Calu3 (cell line): ENCODE results near the gene CIB2. TPM values are rescaled to one million over a fixed set of nuclear protein-coding genes. Genes with fewer than 3 reads are reported as not detected.

Experiments used
- Bru-seq: library from RNA; stranded (reverse); fragments of 400-500 nt; gene quantifications from one replicate; lab custom pipeline; 2021; lab: Mats Ljungman, UMichigan
- BruChase-seq, 2 experiments: library from RNA; stranded (reverse); fragments of 400-500 nt; gene quantifications; one replicate each; lab custom pipeline; 2021; lab: Mats Ljungman, UMichigan
- BruUV-seq: library from RNA; stranded (reverse); fragments of 400-500 nt; replicated peaks from 2 replicates; lab custom pipeline; 2021; lab: Mats Ljungman, UMichigan
- CTCF ChIA-PET: fragments of 300-600 bp; sonication (Branson Sonifier 250); formaldehyde crosslinking; loops from one replicate; lab custom pipeline; 2022; ENCODE audit warnings: antibody characterized with exemption; lab: Charles Lee
- DNase-seq: peaks from one replicate; pipeline ENCODE4 v3.0.0; 2022
- H3K27ac Mint-ChIP-seq: one replicate; pipeline ENCODE4 v1.8.0; 2022; ENCODE audit warnings: mixed read lengths; ENCODE audit not compliant: unreplicated experiment
- H3K27me3 Mint-ChIP-seq: one replicate; pipeline ENCODE4 v1.8.0; 2022; ENCODE audit warnings: mixed read lengths; ENCODE audit not compliant: unreplicated experiment
- H3K36me3 Mint-ChIP-seq: one replicate; pipeline ENCODE4 v1.8.0; 2022; ENCODE audit warnings: mild to moderate bottlenecking, moderate library complexity, mixed read lengths; ENCODE audit not compliant: insufficient read depth, unreplicated experiment
- H3K4me1 Mint-ChIP-seq: one replicate; pipeline ENCODE4 v1.8.0; 2022; ENCODE audit warnings: mild to moderate bottlenecking, low read depth, mixed read lengths; ENCODE audit not compliant: unreplicated experiment
- H3K4me3 Mint-ChIP-seq: one replicate; pipeline ENCODE4 v1.8.0; 2022; ENCODE audit warnings: mild to moderate bottlenecking, low read depth, moderate library complexity, mixed read lengths; ENCODE audit not compliant: unreplicated experiment
- H3K9me3 Mint-ChIP-seq: one replicate; pipeline ENCODE4 v1.8.0; 2022; ENCODE audit warnings: low read depth, mixed read lengths; ENCODE audit not compliant: unreplicated experiment
- CTCF ChIP-seq: fragments of 200-600 bp; IDR thresholded peaks from one replicate; pipeline ENCODE4 v1.8.0; 2022; ENCODE audit warnings: antibody characterized with exemption; ENCODE audit not compliant: unreplicated experiment
- intact Hi-C: fragments of 100-400 bp; cut with micrococcal nuclease; formaldehyde crosslinking; loops from one replicate; pipeline ENCODE4 v1.10.0; 2022; ENCODE audit not compliant: unreplicated experiment
- long read RNA-seq: library from polyadenylated mRNA; stranded (forward); transcript quantifications from one replicate; pipeline ENCODE4 v2.0.0, GENCODE V29; 2022
- total RNA-seq: library from RNA; stranded (reverse); gene quantifications from 2 replicates; pipeline ENCODE4 v1.2.3, GENCODE V29; 2022

Gene CIB2
- 15.1 and 15.7 TPM in 2 replicates for total RNA-seq
- Bru-seq, nascent RNA, result percentile 44 among the genes with signal in this experiment
- percentile 38 among the genes with signal in this experiment for BruChase-seq, experiment 1, labeled RNA remaining after a 6-hour chase
- BruChase-seq, experiment 2, labeled RNA remaining after a 2-hour chase, result percentile 33 among the genes with signal in this experiment
- long read RNA-seq, transcript CIB2-201 (6 exons, 1,598 nt), result major isoform, 9 of 18 reads
- long read RNA-seq, partial matches to known transcripts, result 0 of 18 reads
- long read RNA-seq, other reads (novel, unspliced or antisense), result 7 of 18 reads

DNA sequence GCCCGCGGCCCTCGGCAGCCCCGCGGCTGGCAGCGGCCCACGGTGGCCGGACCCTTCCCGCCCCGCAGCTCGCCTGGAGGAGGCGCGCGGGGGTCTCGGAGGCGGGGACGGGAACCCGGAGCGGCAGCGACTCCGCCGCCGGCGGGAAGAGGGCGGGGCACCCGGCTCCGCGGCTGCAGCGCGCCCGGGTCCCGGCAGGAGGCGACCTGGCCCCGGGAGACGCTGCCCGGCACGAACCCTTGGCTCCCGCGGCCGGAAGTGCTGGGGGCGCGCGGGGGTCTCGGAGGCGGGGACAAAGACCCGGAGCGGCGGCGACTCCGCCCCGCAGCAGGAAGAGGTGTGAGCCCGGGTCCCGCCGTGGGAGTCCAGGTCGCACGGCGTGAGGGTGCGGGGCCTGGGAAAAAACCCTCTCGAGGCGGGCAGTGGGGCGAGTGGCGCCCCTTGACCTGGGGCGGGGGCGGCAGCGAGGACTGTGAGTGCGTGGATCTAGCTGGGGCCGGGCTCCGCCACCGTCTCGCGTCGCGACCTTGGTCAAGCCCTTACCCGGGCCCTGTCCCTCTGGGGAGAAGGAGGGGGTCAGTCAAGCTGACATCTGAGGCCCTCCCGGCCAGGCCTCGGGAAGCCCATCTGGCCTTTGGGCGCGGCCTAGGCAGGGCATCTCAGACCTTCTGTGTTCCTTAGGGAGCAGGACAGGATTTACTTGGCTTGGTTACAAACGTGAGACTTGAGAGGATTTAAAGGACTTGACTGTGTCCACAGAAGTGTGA, at the start of gene CIB2:
Gene CIB2 (minus strand): TSS at position 151 of the 767 bp plus-strand sequence. CDS start 230 bp downstream, outside the sequence.
- CTCF ChIA-PET, result interaction anchor here (0.6 to 2.1 kb wide), 8 partner anchors 16 to 121 kb away, joined by 3 to 10 read pairs (median 4); no protein-coding TSS in a partner anchor
- H3K9me3 Mint-ChIP-seq, result no peaks in the 10 kb centered on the region
- peak; percentile 90 for DNase-seq
- no peaks in the 10 kb centered on the region for H3K27me3 Mint-ChIP-seq
- H3K4me3 Mint-ChIP-seq, result peak within 1 kb of the TSS; percentile 75
- peaks cover 36% of the 10 kb centered on the region for H3K4me1 Mint-ChIP-seq
- peak within 1 kb of the TSS; percentile 76 for H3K27ac Mint-ChIP-seq
- TSS peak; percentile 62 for BruUV-seq
- intact Hi-C loops, result loop anchor here (5.0 kb wide), 2 partner anchors 46 to 111 kb away; no protein-coding TSS in a partner anchor
- peaks cover 28% of the 10 kb centered on the region for H3K36me3 Mint-ChIP-seq
- peak; percentile 88 for TF ChIP-seq CTCF

DNA sequence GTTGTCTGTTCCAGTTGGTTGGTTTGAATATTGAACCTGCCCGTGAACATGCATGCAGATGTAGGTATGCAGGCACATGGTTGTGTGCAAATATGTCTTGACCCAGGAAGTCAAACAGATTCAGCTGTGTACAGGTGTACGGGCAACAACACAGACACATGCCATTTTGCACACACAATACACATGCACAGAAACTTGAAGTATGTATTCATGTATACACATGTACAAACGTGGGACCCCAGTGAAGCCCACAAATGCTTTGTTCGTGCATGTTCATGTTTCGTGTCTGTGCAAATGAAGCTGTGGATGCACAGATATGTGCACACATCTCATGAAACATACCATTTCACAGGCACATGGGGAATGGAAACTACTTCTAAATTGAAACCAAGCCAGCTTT, 48.7 kb upstream of the CIB2 start:
- Mint-ChIP-seq H3K36me3 (no peaks in the 10 kb centered on the region), H3K9me3 (no peaks in the 10 kb centered on the region), H3K27me3 (peaks cover 3% of the 10 kb centered on the region), H3K27ac (no peak overlapping the region), H3K4me3 (no peak overlapping the region), H3K4me1 (no peaks in the 10 kb centered on the region)
- CTCF ChIA-PET, result interaction anchor here (0.9 kb wide), 1 partner anchor 60 kb away, joined by 3 read pairs; no protein-coding TSS in a partner anchor
- no peak for DNase-seq
- TF ChIP-seq CTCF, result no peak
- intact Hi-C loops, result loop anchor here (5.0 kb wide), 1 partner anchor 48 kb away; the partner anchor contains the start of gene CIB2
- no TSS peak for BruUV-seq

GRCh38 chr15:78179286-78179840, 48.1 kb upstream of the CIB2 start:
- no peak for TF ChIP-seq CTCF
- intact Hi-C loops, result loop anchor here (5.0 kb wide), 1 partner anchor 47 kb away; the partner anchor contains the start of gene CIB2
- H3K4me3 Mint-ChIP-seq, result no peak overlapping the region
- H3K4me1 Mint-ChIP-seq, result no peaks in the 10 kb centered on the region
- H3K27ac Mint-ChIP-seq, result no peak overlapping the region
- CTCF ChIA-PET, result interaction anchor here (0.9 to 2.3 kb wide), 2 partner anchors 16 to 61 kb away, joined by 3 to 8 read pairs; no protein-coding TSS in a partner anchor
- DNase-seq, result no peak
- no peaks in the 10 kb centered on the region for H3K9me3 Mint-ChIP-seq
- H3K36me3 Mint-ChIP-seq, result no peaks in the 10 kb centered on the region
- no TSS peak for BruUV-seq
- no peaks in the 10 kb centered on the region for H3K27me3 Mint-ChIP-seq

DNA sequence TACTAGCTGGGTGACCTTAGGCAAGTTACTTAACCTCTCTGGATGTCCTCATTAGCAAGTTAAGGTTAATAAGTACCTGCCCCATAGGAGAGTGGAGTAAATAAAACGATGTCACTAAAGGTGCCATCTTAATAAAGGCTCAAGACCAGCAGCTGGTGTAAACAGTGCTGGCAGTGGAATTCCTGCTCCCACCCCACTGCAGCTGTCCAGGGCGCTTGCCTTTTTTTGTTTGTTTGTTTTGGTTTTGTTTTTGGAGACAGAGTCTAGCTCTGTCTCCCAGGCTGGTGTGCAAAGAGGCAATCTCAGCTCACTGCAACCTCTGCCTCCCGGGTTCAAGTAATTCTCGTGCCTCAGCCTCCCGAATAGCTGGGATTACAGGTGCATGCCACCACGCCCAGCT, 46.8 kb upstream of the CIB2 start:
- CTCF ChIA-PET, result interaction anchor here (0.6 to 3.0 kb wide), 5 partner anchors 17 to 63 kb away, joined by 3 to 18 read pairs (median 4); partner anchors contain the start of genes CIB2 and IDH3A
- no peak for DNase-seq
- TF ChIP-seq CTCF, result no peak
- Mint-ChIP-seq H3K4me1 (no peaks in the 10 kb centered on the region), H3K27ac (no peak overlapping the region), H3K27me3 (no peaks in the 10 kb centered on the region), H3K4me3 (no peak overlapping the region), H3K9me3 (no peaks in the 10 kb centered on the region), H3K36me3 (no peaks in the 10 kb centered on the region)
- BruUV-seq, result no TSS peak
- intact Hi-C loops, result loop anchor here (5.0 kb wide), 1 partner anchor 46 kb away; the partner anchor contains the start of gene CIB2
